GM19351 (cell line): ENCODE measurements around the gene IRAK2.

Source experiments
- ATAC-seq: cut with Tn5 transposase; IDR thresholded peaks from one replicate; pipeline ENCODE4 v1.9.1; 2021; ENCODE audit warnings: mild to moderate bottlenecking, moderate library complexity; ENCODE audit not compliant: unreplicated experiment

The IRAK2 gene

GRCh38 chr3:10188804-10189556 is 24.3 kb downstream of the IRAK2 start:
- no peak for ATAC-seq

GRCh38 chr3:10189557-10190354 is 25.0 kb downstream of the IRAK2 start:
- ATAC-seq = no peak

GRCh38 chr3:10192953-10193691 is 28.4 kb downstream of the IRAK2 start:
- ATAC-seq = peak; percentile 28

GRCh38 chr3:10193692-10194327 is 29.1 kb downstream of the IRAK2 start:
- no peak for ATAC-seq

GRCh38 chr3:10194328-10195071 is 29.8 kb downstream of the IRAK2 start:
- no peak for ATAC-seq

- ATAC-seq = no peak
These were observed 30.8 kb downstream of the IRAK2 start for GRCh38 chr3:10195366-10196089.

- no peak for ATAC-seq
These were observed 31.8 kb downstream of the IRAK2 start for GRCh38 chr3:10196389-10197052.

GRCh38 chr3:10198226-10198625 is 33.5 kb downstream of the IRAK2 start:
- ATAC-seq = no peak

- peak; percentile 71 for ATAC-seq
These were observed 34.3 kb downstream of the IRAK2 start for GRCh38 chr3:10198761-10199649.

- ATAC-seq = no peak
These were observed 40.2 kb downstream of the IRAK2 start for GRCh38 chr3:10204921-10205320.

GRCh38 chr3:10205451-10206165 is 40.9 kb downstream of the IRAK2 start:
- no peak for ATAC-seq

- ATAC-seq = no peak
These were observed 41.4 kb downstream of the IRAK2 start for GRCh38 chr3:10206166-10206511.

GRCh38 chr3:10213156-10213792 is 48.6 kb downstream of the IRAK2 start:
- no peak for ATAC-seq

GRCh38 chr3:10215578-10216368 is 51.1 kb downstream of the IRAK2 start:
- ATAC-seq = no peak

GRCh38 chr3:10217359-10217758 is 52.6 kb downstream of the IRAK2 start:
- ATAC-seq = no peak

GRCh38 chr3:10219737-10220136 is 55.0 kb downstream of the IRAK2 start:
- no peak for ATAC-seq
